GM12872 (cell line): ENCODE data around the gene ROBO1.

Source experiments
- TF ChIP-seq, protein P1 (sequence below): IDR thresholded peaks from 3 replicates; pipeline ENCODE4 v1.5.1; 2011; ENCODE audit warnings: low read depth, mild to moderate bottlenecking, low read length, moderate library complexity; ENCODE audit not compliant: insufficient read depth

ROBO1 gene

DNA sequence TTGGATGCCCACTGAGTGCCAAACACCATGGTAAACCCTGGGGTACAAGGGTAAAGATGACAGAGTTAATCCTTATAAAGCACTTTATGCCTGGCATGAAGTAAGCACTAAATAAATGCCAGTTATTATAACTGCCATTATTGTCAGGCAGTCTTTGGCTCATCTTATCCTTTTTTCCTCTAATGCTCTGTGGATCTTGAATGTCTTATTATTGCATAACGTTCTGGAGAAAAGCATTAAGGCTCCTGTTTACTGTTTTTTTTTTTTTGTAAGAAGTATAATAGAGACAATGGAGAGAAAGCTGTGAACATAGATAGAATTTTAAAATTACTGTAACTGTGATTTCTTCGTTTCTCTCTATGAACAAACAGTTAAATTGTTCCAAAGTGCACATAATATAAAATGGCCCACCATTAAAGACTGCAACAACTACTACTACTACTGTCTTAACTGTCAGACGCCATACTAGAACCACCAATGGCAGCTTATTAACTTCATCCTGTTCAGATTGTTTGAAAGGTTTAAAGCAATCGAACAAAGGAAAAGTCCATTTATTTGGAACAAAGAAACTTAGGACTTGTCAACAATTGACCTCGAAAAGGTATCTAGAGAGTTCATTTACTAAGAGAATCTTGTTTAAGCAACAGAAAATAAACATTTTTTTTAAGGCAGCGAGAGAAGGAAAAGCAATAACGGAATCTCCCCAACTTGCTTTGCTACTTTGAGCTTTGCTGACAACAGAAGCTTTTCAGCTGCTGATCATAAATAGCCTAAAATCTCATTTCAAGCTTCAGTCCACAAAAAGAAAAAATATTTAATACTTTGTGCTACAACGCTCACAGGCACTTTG, 520.7 kb downstream of the ROBO1 start:
- TF ChIP-seq, protein P1, sequence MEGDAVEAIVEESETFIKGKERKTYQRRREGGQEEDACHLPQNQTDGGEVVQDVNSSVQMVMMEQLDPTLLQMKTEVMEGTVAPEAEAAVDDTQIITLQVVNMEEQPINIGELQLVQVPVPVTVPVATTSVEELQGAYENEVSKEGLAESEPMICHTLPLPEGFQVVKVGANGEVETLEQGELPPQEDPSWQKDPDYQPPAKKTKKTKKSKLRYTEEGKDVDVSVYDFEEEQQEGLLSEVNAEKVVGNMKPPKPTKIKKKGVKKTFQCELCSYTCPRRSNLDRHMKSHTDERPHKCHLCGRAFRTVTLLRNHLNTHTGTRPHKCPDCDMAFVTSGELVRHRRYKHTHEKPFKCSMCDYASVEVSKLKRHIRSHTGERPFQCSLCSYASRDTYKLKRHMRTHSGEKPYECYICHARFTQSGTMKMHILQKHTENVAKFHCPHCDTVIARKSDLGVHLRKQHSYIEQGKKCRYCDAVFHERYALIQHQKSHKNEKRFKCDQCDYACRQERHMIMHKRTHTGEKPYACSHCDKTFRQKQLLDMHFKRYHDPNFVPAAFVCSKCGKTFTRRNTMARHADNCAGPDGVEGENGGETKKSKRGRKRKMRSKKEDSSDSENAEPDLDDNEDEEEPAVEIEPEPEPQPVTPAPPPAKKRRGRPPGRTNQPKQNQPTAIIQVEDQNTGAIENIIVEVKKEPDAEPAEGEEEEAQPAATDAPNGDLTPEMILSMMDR: no peak

DNA sequence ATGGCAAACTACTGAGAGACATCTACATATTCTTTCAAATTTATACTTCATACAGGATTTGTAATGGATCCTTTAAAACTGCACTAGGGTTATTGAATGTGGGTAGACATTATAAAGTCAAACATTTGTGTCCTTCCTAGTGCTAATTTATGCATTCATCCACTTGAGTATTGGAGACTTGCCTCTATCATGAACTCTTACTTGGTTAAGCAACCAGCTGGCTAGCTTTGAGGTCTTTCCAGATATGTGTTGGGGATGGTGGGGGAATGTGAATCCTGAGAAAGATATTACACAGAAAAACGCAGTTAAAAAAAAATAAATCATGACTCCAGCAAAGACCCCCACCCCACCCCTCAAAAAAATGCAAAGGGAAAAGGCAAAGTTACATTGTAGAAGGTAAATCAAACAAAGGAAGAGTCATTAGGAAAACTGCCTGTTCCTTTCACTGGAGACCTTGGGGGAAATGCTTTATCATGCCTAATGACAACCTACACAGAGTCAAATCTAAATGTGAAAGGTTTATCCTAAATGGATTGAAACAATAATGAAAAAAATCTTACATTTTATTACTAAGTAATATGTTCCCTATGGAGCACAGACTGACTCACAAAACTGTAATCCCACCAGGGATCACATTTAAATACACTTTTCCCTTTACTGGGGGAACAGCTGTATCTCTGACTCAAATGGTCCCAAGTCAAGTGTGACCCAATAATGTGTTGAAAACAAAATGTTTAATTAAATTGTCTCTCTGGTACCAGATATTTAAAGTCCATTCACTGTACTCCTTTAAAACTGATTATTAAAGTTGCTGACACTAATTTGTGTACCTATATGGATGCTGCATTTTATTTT, 522.3 kb downstream of the ROBO1 start:
- TF ChIP-seq, protein P1: no peak

DNA sequence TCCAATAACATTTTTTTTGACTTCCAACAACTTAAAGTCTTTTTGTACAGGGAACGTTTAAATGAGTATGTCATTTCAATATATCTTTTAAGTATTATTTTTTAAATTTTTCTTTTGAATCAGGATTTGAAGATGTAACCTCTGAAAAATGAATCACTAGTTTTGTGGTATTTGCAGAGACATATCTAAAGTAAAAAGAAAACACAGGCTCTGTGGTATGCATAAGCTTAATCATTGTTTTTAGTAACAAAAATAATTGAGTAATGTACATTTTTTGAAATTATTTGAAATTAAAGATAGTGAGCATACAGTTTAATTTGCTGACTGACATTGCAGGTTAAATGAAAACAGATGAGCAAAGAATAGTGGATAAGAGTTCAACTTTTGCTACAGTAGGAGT, 531.3 kb downstream of the ROBO1 start:
- TF ChIP-seq, protein P1: no peak

DNA sequence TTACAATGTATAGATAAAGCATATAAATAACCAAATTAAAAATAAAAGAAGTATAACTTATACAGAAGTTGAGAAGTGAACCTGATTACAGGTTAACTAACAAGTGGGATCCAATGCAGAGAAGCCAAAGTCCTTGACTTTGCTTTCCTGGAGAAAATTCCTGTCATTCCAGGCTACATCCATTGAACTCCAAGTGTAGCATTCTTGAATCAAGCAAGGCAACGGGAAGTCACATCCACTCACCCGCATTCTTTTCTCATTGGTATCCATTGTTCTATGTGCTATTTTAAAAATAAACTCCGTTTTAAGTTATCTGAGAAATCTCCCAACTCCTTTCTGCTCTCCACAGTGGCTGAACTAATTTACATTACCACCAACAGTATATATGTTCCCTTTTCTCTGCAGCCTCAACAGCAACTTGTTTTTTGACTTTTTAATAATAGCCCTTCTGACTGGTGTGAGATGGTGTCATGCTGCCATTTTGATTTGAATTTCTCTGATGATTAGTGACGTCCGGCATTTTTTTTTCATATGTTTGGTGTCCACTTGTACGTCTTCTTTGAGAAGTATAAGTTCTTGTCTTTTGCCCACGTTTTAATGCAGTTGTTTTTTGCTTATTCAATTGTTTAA, 534.3 kb downstream of the ROBO1 start:
- TF ChIP-seq, protein P1: no peak

DNA sequence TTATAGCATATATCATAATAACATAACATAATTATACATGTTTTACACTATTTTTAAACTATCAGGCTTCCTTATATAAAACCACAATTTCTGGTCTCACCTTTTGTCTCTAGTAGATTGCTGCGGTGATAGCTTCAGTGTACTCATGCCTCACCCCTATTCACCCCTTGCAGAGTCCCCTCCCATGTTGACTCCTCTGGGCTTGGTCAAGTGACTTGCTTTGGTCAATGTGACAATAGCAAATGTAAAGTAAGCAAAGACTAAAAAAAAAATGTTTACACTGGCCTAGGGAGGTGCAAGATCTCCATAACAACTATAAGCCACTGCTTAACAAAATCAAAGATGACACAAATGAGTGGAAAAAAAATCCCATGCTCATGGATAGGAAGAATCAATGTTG, 537.5 kb downstream of the ROBO1 start:
- TF ChIP-seq, protein P1: no peak

DNA sequence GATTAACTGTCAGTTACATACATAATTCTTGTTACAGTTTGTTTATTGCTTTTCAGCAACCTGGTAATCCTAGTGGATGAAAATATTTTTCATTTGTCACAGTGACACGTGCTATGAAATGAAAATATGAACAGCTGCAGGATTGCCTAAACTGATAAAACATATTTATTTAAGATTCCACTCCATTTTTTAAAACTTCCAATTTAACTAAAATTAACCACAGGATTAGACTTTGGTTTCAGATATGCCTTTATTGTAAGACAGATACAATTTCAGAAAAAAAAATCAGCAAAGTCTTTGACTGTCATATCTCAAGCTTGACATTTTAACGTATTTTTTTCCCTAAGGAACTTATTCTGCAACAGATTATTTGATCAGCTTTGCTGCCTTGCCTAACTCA, 550.7 kb downstream of the ROBO1 start:
- TF ChIP-seq, protein P1: no peak

DNA sequence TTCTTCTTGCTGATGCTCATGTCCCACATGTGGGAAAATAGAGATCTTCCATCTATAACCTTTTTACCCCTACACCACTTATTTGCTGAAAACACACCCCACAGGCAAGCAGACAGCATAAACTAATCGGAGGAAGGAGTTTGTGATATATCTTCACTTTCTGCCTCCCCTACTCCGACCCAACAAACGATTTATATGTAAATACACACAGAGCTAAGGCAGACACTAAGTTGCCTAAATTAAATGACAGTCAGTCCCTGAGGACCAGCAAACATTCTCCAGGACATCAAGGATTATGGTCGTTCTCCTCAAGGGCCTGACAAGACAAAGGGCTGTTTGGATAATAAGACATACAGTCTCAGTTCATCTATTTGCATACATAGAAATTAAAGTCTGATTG, 552.5 kb downstream of the ROBO1 start:
- TF ChIP-seq, protein P1: no peak
